Measurements from ENCODE around the gene MYRIP.

Gene MYRIP

DNA sequence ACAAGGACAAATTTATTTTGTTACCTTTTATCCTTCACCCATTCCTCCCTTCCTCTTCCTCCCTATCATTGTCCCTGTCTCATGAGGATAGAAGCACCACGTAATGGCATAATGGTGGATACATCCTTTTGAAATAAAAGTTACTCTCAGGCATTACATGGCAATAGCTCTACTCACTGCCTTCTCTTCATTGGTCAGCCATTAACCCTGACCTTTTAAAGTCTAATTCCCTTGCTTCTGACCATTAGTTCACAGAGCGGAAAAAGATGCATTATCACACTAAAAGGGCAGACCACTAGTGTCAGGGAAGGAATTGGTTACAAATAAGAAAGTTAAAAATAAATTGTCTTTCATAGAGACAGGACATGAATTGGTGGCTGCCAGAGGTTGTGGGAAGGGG, 445.5 kb downstream of the MYRIP start:
- DNase-seq (ENCODE audit: extremely low read depth, low read depth), result no peak
- H3K4me3 ChIP-seq (replicated peaks; ENCODE audit: low read depth, low read length), result no peak overlapping the region
- TF ChIP-seq, protein P1, sequence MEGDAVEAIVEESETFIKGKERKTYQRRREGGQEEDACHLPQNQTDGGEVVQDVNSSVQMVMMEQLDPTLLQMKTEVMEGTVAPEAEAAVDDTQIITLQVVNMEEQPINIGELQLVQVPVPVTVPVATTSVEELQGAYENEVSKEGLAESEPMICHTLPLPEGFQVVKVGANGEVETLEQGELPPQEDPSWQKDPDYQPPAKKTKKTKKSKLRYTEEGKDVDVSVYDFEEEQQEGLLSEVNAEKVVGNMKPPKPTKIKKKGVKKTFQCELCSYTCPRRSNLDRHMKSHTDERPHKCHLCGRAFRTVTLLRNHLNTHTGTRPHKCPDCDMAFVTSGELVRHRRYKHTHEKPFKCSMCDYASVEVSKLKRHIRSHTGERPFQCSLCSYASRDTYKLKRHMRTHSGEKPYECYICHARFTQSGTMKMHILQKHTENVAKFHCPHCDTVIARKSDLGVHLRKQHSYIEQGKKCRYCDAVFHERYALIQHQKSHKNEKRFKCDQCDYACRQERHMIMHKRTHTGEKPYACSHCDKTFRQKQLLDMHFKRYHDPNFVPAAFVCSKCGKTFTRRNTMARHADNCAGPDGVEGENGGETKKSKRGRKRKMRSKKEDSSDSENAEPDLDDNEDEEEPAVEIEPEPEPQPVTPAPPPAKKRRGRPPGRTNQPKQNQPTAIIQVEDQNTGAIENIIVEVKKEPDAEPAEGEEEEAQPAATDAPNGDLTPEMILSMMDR (IDR thresholded peaks at IDR 0.05; ENCODE audit: low read depth, low read length, missing control alignments), result no peak

DNA sequence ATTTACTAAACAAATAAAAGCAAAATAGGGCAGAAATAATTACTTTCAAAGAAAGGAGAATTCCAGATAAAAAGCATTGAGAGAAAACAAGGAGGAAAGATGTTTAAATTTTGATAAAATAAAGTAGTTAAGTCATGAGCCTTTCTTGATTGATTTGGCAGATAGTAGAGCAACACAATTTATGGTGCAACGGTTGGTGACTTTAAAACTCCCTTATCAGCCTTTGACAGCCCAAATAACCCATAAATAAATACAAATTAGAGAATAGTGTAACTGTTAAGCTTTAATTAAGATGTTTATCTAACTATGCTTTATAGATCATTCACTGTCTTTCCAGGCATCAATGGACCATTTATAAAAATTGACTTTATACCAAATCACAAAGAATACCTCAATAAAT, 446.1 kb downstream of the MYRIP start:
- DNase-seq (ENCODE audit: extremely low read depth, low read depth), result no peak
- no peak overlapping the region for H3K4me3 ChIP-seq (replicated peaks; ENCODE audit: low read depth, low read length)
- TF ChIP-seq, protein P1 (IDR thresholded peaks at IDR 0.05; ENCODE audit: low read depth, low read length, missing control alignments), result no peak

DNA sequence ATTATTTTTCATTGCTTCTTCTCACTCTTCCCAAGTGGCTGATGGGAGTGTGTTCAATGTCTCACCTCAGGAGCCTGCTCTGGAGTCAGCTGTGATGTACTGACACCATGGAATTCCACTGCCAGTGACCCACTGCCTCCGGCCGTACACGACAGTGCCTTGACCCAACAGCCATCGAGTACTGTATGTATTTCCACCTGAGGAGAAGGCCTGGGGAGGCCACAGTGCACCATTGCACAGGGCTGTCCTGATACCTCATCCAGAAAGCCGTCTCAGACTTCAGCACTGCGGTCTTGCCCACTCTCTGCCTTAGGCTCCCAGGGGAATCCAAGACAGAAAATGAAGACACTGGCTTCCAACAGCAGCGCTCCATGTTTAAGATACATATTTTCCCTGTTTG, 448.7 kb downstream of the MYRIP start:
- TF ChIP-seq, protein P1 (IDR thresholded peaks at IDR 0.05; ENCODE audit: low read depth, low read length, missing control alignments), result no peak
- no peak for DNase-seq (ENCODE audit: extremely low read depth, low read depth)
- H3K4me3 ChIP-seq (replicated peaks; ENCODE audit: low read depth, low read length), result no peak overlapping the region

DNA sequence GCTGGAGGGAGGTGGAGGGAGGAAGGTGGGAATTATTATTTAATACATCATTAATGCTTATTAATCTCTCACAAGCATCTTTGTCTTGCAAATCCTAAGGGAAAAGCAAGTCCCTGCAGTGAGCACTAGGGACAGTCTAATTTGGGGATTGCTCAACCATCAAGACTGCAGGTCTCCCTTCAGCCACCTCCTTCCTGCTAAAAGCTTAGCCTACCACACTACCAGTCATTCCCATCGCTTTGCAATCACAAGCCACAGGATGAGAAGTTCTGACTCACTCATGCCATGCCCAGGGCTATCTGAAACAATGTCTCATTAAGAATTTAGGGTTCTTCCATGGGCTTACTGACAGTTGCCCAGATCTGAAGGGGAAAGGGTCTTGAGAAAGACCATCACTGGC, 449.1 kb downstream of the MYRIP start:
- no peak for DNase-seq (ENCODE audit: extremely low read depth, low read depth)
- TF ChIP-seq, protein P1 (IDR thresholded peaks at IDR 0.05; ENCODE audit: low read depth, low read length, missing control alignments), result no peak
- no peak overlapping the region for H3K4me3 ChIP-seq (replicated peaks; ENCODE audit: low read depth, low read length)

DNA sequence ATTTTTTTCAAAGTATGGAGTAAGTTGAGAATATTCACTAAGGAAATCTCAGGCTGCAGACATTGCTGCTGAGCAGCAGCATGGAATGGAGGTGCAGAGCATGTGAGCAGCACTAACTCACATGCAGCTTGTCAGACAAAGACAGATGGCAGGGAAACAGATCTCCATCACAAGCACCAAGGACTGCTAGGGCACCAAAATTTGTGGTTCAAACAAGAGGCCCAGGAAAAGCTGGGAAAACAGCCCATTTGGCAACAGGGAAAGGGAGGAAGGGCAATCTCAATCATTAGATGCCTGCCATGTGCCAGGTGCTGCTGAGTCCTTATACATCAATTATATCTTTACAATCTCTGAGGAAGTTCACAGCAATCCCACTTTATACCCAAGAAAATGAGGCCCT, 452.9 kb downstream of the MYRIP start:
- no peak overlapping the region for H3K4me3 ChIP-seq (replicated peaks; ENCODE audit: low read depth, low read length)
- TF ChIP-seq, protein P1 (IDR thresholded peaks at IDR 0.05; ENCODE audit: low read depth, low read length, missing control alignments), result no peak
- no peak for DNase-seq (ENCODE audit: extremely low read depth, low read depth)

DNA sequence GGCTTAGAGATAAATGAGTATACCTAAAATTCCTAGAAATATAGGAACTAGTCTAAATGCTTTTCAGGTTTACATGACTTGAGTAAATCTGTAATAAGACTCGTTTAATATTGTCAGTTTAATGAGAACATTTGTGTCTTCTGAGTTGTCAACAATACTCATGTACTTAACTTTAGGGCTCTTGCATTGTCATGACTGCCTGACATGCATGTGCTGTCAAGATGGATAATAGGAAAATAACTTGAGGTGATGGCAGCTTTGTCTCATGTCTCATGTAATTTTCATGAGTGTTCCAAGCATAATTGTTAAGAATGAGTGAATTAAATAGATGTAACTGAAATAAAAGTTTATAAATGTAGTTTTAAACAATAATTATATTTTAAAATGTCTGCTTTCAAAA, 455.0 kb downstream of the MYRIP start:
- H3K4me3 ChIP-seq (replicated peaks; ENCODE audit: low read depth, low read length), result no peak overlapping the region
- DNase-seq (ENCODE audit: extremely low read depth, low read depth), result no peak
- TF ChIP-seq, protein P1 (IDR thresholded peaks at IDR 0.05; ENCODE audit: low read depth, low read length, missing control alignments), result no peak

DNA sequence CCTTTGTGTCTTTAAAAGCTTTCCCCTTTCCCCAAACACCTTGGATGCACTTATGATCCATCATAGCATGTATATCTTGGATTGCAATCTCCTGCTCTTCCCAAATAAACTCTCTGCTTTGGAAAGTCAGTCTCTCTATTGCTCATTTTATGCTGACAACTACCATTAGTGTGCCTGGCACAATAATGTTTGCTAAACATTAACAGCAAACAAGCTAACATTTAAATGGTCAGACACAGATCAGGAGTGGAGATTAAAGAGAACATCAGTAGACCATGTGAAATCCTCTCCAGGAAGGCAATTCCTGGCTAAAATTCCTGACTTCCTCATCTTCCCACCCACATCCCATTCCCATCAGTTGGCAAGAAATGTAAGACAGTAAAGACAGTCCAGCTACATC, 455.8 kb downstream of the MYRIP start:
- H3K4me3 ChIP-seq (replicated peaks; ENCODE audit: low read depth, low read length), result no peak overlapping the region
- TF ChIP-seq, protein P1 (IDR thresholded peaks at IDR 0.05; ENCODE audit: low read depth, low read length, missing control alignments), result no peak
- DNase-seq (ENCODE audit: extremely low read depth, low read depth), result no peak
